ENCODE data around the gene USP16.

Gene USP16

GRCh38 chr21:29078869-29079767 lies 54.6 kb downstream of the USP16 start:
- H2BK5ac ChIP-seq (ENCODE audit: low read length), result no peak overlapping the region
- H3K23ac ChIP-seq (ENCODE audit: low read length), result no peak overlapping the region
- no CpG with 5 or more reads among the region's 8 CpGs for WGBS (ENCODE audit: extremely low coverage, insufficient coverage, low lambda C conversion rate)

GRCh38 chr21:29080454-29080941 lies 56.0 kb downstream of the USP16 start:
- Histone ChIP-seq H3K27ac (ENCODE audit: low read depth, low read length) (no peak overlapping the region), H4K5ac (ENCODE audit: low read length) (no peak overlapping the region), H3K4me3 (ENCODE audit: low read length) (no peak overlapping the region), H2BK120ac (ENCODE audit: low read depth, low read length) (no peak overlapping the region), H3K4me2 (ENCODE audit: low read length) (no peak overlapping the region), H3K36me3 (ENCODE audit: control insufficient read depth, insufficient read depth, low read length) (no peaks in the 10 kb centered on the region), H3K56ac (ENCODE audit: low read length) (no peak overlapping the region), H3K4me1 (ENCODE audit: control insufficient read depth, low read depth, low read length) (no peaks in the 10 kb centered on the region), H3K79me2 (ENCODE audit: control insufficient read depth, insufficient read depth, low read length) (no peaks in the 10 kb centered on the region), H2AK5ac (ENCODE audit: low read length) (no peak overlapping the region), H4K8ac (ENCODE audit: low read depth, low read length) (no peak overlapping the region), H3K23ac (ENCODE audit: low read length) (no peak overlapping the region), H3K27me3 (ENCODE audit: insufficient read depth, low read length, poor library complexity) (no peaks in the 10 kb centered on the region), H3K18ac (ENCODE audit: low read length) (no peak overlapping the region), H3K4ac (ENCODE audit: low read depth, low read length) (no peak overlapping the region), H3K9ac (ENCODE audit: low read length) (no peak overlapping the region), H3K79me1 (ENCODE audit: low read length) (no peaks in the 10 kb centered on the region), H2BK5ac (ENCODE audit: low read length) (no peak overlapping the region), H2BK15ac (replicated peaks; ENCODE audit: low read depth) (no peak overlapping the region)
- WGBS (ENCODE audit: extremely low coverage, insufficient coverage, low lambda C conversion rate), result no CpG with 5 or more reads among the region's 6 CpGs
- no peak for DNase-seq

More at GRCh38 chr21:29078869-29079767, 54.6 kb downstream of the USP16 start:
- no peaks in the 10 kb centered on the region for H3K36me3 ChIP-seq (ENCODE audit: control insufficient read depth, insufficient read depth, low read length)
- H3K18ac ChIP-seq (ENCODE audit: low read length), result no peak overlapping the region
- H3K79me1 ChIP-seq (ENCODE audit: low read length), result no peaks in the 10 kb centered on the region
- no peak overlapping the region for H3K4me2 ChIP-seq (ENCODE audit: low read length)
- H3K27me3 ChIP-seq (ENCODE audit: insufficient read depth, low read length, poor library complexity), result no peaks in the 10 kb centered on the region
- no peak overlapping the region for H3K27ac ChIP-seq (ENCODE audit: low read depth, low read length)
- H2BK120ac ChIP-seq (ENCODE audit: low read depth, low read length), result no peak overlapping the region
- H3K4ac ChIP-seq (ENCODE audit: low read depth, low read length), result no peak overlapping the region
- DNase-seq, result no peak
- H3K56ac ChIP-seq (ENCODE audit: low read length), result no peak overlapping the region
- no peak overlapping the region for H3K9ac ChIP-seq (ENCODE audit: low read length)
- no peak overlapping the region for H2BK15ac ChIP-seq (replicated peaks; ENCODE audit: low read depth)
- no peak overlapping the region for H4K8ac ChIP-seq (ENCODE audit: low read depth, low read length)
- no peaks in the 10 kb centered on the region for H3K4me1 ChIP-seq (ENCODE audit: control insufficient read depth, low read depth, low read length)
- H4K5ac ChIP-seq (ENCODE audit: low read length), result no peak overlapping the region
- H3K79me2 ChIP-seq (ENCODE audit: control insufficient read depth, insufficient read depth, low read length), result no peaks in the 10 kb centered on the region
- no peak overlapping the region for H3K4me3 ChIP-seq (ENCODE audit: low read length)
- no peak overlapping the region for H2AK5ac ChIP-seq (ENCODE audit: low read length)

GRCh38 chr21:29082046-29082815 lies 57.8 kb downstream of the USP16 start:
- no CpG with 5 or more reads among the region's 3 CpGs for WGBS (ENCODE audit: extremely low coverage, insufficient coverage, low lambda C conversion rate)

GRCh38 chr21:29083306-29083705 lies 58.8 kb downstream of the USP16 start:
- Histone ChIP-seq H3K9ac (ENCODE audit: low read length) (no peak overlapping the region), H3K4ac (ENCODE audit: low read depth, low read length) (no peak overlapping the region), H2AK5ac (ENCODE audit: low read length) (no peak overlapping the region), H3K27ac (ENCODE audit: low read depth, low read length) (no peak overlapping the region), H2BK15ac (replicated peaks; ENCODE audit: low read depth) (no peak overlapping the region), H3K23ac (ENCODE audit: low read length) (no peak overlapping the region), H3K79me2 (ENCODE audit: control insufficient read depth, insufficient read depth, low read length) (no peaks in the 10 kb centered on the region), H4K8ac (ENCODE audit: low read depth, low read length) (no peak overlapping the region), H4K5ac (ENCODE audit: low read length) (no peak overlapping the region), H3K4me1 (ENCODE audit: control insufficient read depth, low read depth, low read length) (no peaks in the 10 kb centered on the region), H3K36me3 (ENCODE audit: control insufficient read depth, insufficient read depth, low read length) (no peaks in the 10 kb centered on the region), H2BK120ac (ENCODE audit: low read depth, low read length) (no peak overlapping the region), H3K27me3 (ENCODE audit: insufficient read depth, low read length, poor library complexity) (no peaks in the 10 kb centered on the region), H2BK5ac (ENCODE audit: low read length) (no peak overlapping the region), H3K4me2 (ENCODE audit: low read length) (no peak overlapping the region), H3K4me3 (ENCODE audit: low read length) (no peak overlapping the region), H3K79me1 (ENCODE audit: low read length) (no peaks in the 10 kb centered on the region), H3K18ac (ENCODE audit: low read length) (no peak overlapping the region), H3K56ac (ENCODE audit: low read length) (no peak overlapping the region)
- no CpG with 5 or more reads among the region's 3 CpGs for WGBS (ENCODE audit: extremely low coverage, insufficient coverage, low lambda C conversion rate)
- DNase-seq, result no peak

More at GRCh38 chr21:29082046-29082815, 57.8 kb downstream of the USP16 start:
- Histone ChIP-seq H3K23ac (ENCODE audit: low read length) (no peak overlapping the region), H3K4me1 (ENCODE audit: control insufficient read depth, low read depth, low read length) (no peaks in the 10 kb centered on the region), H3K27ac (ENCODE audit: low read depth, low read length) (no peak overlapping the region), H4K8ac (ENCODE audit: low read depth, low read length) (no peak overlapping the region), H3K56ac (ENCODE audit: low read length) (no peak overlapping the region), H3K4me3 (ENCODE audit: low read length) (no peak overlapping the region), H2BK15ac (replicated peaks; ENCODE audit: low read depth) (no peak overlapping the region), H4K5ac (ENCODE audit: low read length) (no peak overlapping the region), H3K36me3 (ENCODE audit: control insufficient read depth, insufficient read depth, low read length) (no peaks in the 10 kb centered on the region), H3K27me3 (ENCODE audit: insufficient read depth, low read length, poor library complexity) (no peaks in the 10 kb centered on the region), H2AK5ac (ENCODE audit: low read length) (no peak overlapping the region), H3K18ac (ENCODE audit: low read length) (no peak overlapping the region), H3K4me2 (ENCODE audit: low read length) (no peak overlapping the region), H3K9ac (ENCODE audit: low read length) (no peak overlapping the region), H3K79me2 (ENCODE audit: control insufficient read depth, insufficient read depth, low read length) (no peaks in the 10 kb centered on the region), H3K79me1 (ENCODE audit: low read length) (no peaks in the 10 kb centered on the region), H2BK120ac (ENCODE audit: low read depth, low read length) (no peak overlapping the region), H3K4ac (ENCODE audit: low read depth, low read length) (no peak overlapping the region), H2BK5ac (ENCODE audit: low read length) (no peak overlapping the region)
- DNase-seq, result no peak

- Histone ChIP-seq H2BK15ac (replicated peaks; ENCODE audit: low read depth) (no peak overlapping the region), H2BK5ac (ENCODE audit: low read length) (no peak overlapping the region), H3K4ac (ENCODE audit: low read depth, low read length) (no peak overlapping the region), H2AK5ac (ENCODE audit: low read length) (no peak overlapping the region), H2BK120ac (ENCODE audit: low read depth, low read length) (no peak overlapping the region), H4K8ac (ENCODE audit: low read depth, low read length) (no peak overlapping the region), H3K27me3 (ENCODE audit: insufficient read depth, low read length, poor library complexity) (no peaks in the 10 kb centered on the region), H3K4me1 (ENCODE audit: control insufficient read depth, low read depth, low read length) (no peaks in the 10 kb centered on the region), H3K56ac (ENCODE audit: low read length) (no peak overlapping the region), H3K79me2 (ENCODE audit: control insufficient read depth, insufficient read depth, low read length) (no peaks in the 10 kb centered on the region), H3K4me3 (ENCODE audit: low read length) (no peak overlapping the region), H4K5ac (ENCODE audit: low read length) (no peak overlapping the region), H3K23ac (ENCODE audit: low read length) (no peak overlapping the region), H3K79me1 (ENCODE audit: low read length) (no peaks in the 10 kb centered on the region), H3K18ac (ENCODE audit: low read length) (no peak overlapping the region), H3K36me3 (ENCODE audit: control insufficient read depth, insufficient read depth, low read length) (no peaks in the 10 kb centered on the region), H3K27ac (ENCODE audit: low read depth, low read length) (no peak overlapping the region), H3K4me2 (ENCODE audit: low read length) (no peak overlapping the region), H3K9ac (ENCODE audit: low read length) (no peak overlapping the region)
- no peak for DNase-seq
- no CpG with 5 or more reads among the region's 2 CpGs for WGBS (ENCODE audit: extremely low coverage, insufficient coverage, low lambda C conversion rate)
Observed at GRCh38 chr21:29084372-29084771, 59.9 kb downstream of the USP16 start.
